ENCODE data around the gene TOX4. TPM values are rescaled to one million over a fixed set of nuclear protein-coding genes. Genes with fewer than 3 reads are reported as not detected.

TOX4 gene
- total RNA-seq, 2 experiments from 2014 or later = 82.1 to 85.6 TPM

- Mint-ChIP-seq H3K27me3 (peaks cover 11% of the 10 kb centered on the region), H3K9me3 (no peaks in the 10 kb centered on the region), H3K4me1 (peaks cover 10% of the 10 kb centered on the region), H3K4me3 (peak within 1 kb of the TSS; percentile 71), H3K36me3 (ENCODE audit: low read depth) (no peaks in the 10 kb centered on the region), H3K27ac (no peak within 1 kb of the TSS)
- POLR2A ChIA-PET = interaction anchor here (1.0 to 6.8 kb wide), 5 partner anchors 8 to 49 kb away, joined by 3 to 50 read pairs (median 5); partner anchors contain the start of genes METTL3 and TOX4
- CTCF ChIA-PET = interaction anchor here (0.6 to 1.2 kb wide), 3 partner anchors 27 to 50 kb away, joined by 4 to 7 read pairs (median 4); no protein-coding TSS in a partner anchor
- DNase-seq = peak; percentile 50
Observed at GRCh38 chr14:21525962-21526671, 49.1 kb downstream of the TOX4 start, which contains the start of gene SALL2. SALL2 (minus strand) TSS chr14:21526346; CDS start chr14:21526127, 219 bp downstream.

DNA sequence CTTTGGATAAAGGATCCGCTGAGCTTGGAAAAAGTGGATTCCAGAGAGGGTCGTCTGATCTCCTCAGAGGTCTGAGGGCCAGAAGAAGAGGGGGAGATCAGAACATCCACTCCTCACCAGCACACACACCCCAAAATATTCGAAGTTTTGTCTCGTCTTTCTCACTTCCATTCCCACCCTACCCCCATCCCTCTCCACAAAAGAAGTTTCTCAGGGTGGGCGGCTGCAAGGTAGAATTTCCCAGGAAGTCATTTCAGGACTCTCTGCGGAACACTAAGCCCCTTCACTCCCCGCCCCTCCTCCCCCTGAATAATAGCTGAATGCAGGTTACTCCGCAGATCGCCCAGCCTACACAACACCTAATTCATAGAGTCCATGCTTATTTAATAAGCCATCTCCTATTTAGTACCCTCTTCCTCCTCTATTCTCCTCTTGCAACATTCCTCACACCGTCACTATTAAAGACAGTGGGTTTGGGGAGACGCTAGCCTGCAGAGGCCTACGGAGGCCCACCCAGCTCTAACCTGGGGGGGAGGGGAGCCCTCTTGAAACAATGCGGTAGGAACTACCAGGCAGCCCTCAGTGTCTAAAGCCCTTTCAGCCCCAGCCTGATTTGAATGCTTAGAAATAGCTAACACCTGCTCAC lies 49.8 kb downstream of the TOX4 start:
- Mint-ChIP-seq H3K4me1 (peaks cover 10% of the 10 kb centered on the region), H3K36me3 (ENCODE audit: low read depth) (no peaks in the 10 kb centered on the region)
- POLR2A ChIA-PET = interaction anchor here (1.2 to 6.8 kb wide), 3 partner anchors 10 to 28 kb away, joined by 5 to 50 read pairs (median 5); partner anchors contain the start of gene METTL3

DNA sequence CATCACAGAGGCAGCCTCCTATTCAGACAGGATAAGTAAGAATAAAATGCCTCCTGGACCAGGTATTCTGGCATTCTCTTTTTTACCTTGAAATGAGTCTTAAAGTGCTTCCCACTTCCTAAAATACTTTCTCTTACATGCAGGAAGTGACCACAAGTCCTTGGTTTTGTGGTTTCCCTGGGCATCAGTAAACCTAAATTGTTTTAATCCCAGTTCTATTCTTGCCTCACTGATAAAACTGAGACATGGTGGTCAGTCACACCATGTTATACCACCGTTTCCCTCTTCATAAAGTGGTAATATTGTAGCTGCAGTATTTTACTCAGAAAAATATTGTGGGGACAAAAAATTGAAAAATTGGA lies 50.3 kb downstream of the TOX4 start:
- Mint-ChIP-seq H3K9me3 (no peaks in the 10 kb centered on the region), H3K36me3 (ENCODE audit: low read depth) (no peaks in the 10 kb centered on the region), H3K4me3 (peak overlapping the region; percentile 71), H3K27me3 (peaks cover 12% of the 10 kb centered on the region), H3K27ac (no peak overlapping the region), H3K4me1 (peaks cover 10% of the 10 kb centered on the region)
- CTCF ChIA-PET = interaction anchor here (0.8 kb wide), 1 partner anchor 70 kb away, joined by 3 read pairs; no protein-coding TSS in a partner anchor
- no peak for DNase-seq
- POLR2A ChIA-PET = interaction anchor here (1.3 to 6.8 kb wide), 2 partner anchors 10 to 15 kb away, joined by 5 to 50 read pairs; partner anchors contain the start of gene METTL3

More for the DNA sequence above, 49.8 kb downstream of the TOX4 start:
- Mint-ChIP-seq H3K27ac (no peak overlapping the region), H3K9me3 (no peaks in the 10 kb centered on the region), H3K4me3 (peak overlapping the region; percentile 71), H3K27me3 (peaks cover 10% of the 10 kb centered on the region)
- CTCF ChIA-PET = interaction anchor here (0.6 to 1.2 kb wide), 4 partner anchors 28 to 70 kb away, joined by 3 to 7 read pairs (median 4); no protein-coding TSS in a partner anchor
- no peak for DNase-seq

- no peak overlapping the region for H3K4me3 Mint-ChIP-seq
- DNase-seq = no peak
- H3K27ac Mint-ChIP-seq = no peak overlapping the region
- no peaks in the 10 kb centered on the region for H3K9me3 Mint-ChIP-seq
- H3K36me3 Mint-ChIP-seq (ENCODE audit: low read depth) = no peaks in the 10 kb centered on the region
- H3K27me3 Mint-ChIP-seq = peaks cover 16% of the 10 kb centered on the region
- peaks cover 10% of the 10 kb centered on the region for H3K4me1 Mint-ChIP-seq
- ChIA-PET CTCF (interaction anchor here (1.5 to 1.9 kb wide), 2 partner anchors 15 to 31 kb away, joined by 4 to 5 read pairs; no protein-coding TSS in a partner anchor), POLR2A (no interaction called here)
Observed at GRCh38 chr14:21528381-21529348, 51.7 kb downstream of the TOX4 start.

DNA sequence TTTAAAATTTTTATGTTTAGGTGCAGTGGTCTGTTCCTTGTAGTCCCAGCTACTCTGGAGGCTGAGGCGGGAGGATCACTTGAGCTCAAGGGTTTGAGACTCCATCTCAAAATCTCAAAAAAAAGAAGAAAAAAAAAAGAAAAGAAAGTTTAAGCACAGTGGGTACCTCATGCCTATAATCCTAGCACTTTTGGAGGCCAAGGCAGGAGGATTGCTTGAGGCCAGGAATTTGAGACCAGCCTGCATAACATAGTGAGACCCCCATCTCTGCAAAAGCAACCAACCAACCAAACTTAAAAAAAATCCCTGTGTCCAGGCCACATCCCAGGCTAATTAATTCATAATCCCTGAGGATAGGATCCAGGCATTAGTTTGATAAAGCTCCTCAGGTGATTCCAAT lies 52.5 kb downstream of the TOX4 start:
- CTCF ChIA-PET = interaction anchor here (1.9 kb wide), 1 partner anchor 30 kb away, joined by 5 read pairs; no protein-coding TSS in a partner anchor
- Mint-ChIP-seq H3K9me3 (no peaks in the 10 kb centered on the region), H3K27ac (no peak overlapping the region), H3K4me1 (peaks cover 10% of the 10 kb centered on the region), H3K4me3 (no peak overlapping the region), H3K36me3 (ENCODE audit: low read depth) (no peaks in the 10 kb centered on the region), H3K27me3 (peaks cover 21% of the 10 kb centered on the region)
- POLR2A ChIA-PET = no interaction called here
- DNase-seq = no peak

DNA sequence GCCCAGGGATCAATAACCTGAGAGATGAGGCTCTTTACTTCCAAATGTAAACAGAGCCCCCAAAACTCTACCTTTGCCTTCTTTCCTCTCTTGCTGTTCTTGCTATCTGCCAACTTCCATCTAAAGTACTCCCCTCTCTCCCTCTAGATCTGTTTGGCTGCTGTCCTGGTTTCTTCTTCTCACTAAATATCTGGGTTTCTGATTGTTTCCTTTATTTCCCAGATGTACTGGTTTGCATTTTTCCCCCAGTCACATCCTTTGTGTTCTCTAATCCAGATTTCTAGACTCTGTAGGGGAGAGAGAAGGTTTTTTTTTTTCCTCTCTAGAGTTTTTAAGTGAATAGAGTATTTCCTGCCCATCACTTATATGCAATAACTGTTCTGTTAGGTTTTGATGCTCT lies 56.3 kb downstream of the TOX4 start:
- H3K27ac Mint-ChIP-seq = no peak overlapping the region
- no peaks in the 10 kb centered on the region for H3K36me3 Mint-ChIP-seq (ENCODE audit: low read depth)
- H3K9me3 Mint-ChIP-seq = no peaks in the 10 kb centered on the region
- POLR2A ChIA-PET = no interaction called here
- peaks cover 44% of the 10 kb centered on the region for H3K27me3 Mint-ChIP-seq
- H3K4me3 Mint-ChIP-seq = no peak overlapping the region
- DNase-seq = no peak
- H3K4me1 Mint-ChIP-seq = peaks cover 3% of the 10 kb centered on the region
- CTCF ChIA-PET = interaction anchor here (1.2 kb wide), 1 partner anchor 57 kb away, joined by 3 read pairs; the partner anchor contains the start of genes RAB2B and TOX4

DNA sequence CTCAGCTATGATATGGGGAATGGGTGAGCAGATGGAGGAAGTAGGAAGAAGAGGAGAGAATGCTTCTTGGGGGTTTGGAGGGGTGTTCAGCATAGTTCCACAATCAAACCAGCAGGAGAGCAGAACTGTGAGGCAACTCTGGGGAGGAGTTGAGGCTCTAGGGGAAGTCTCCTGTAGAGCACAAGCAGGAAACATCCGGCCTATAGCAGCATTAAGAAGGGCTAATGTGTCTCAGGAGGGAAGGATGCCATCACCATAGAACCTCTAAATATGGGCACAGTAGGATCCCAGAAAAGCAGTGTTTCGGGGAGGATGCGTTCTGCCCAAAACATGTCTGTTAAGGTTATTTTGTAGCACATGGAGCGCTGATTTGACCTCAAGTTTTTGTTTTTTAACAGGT lies 57.6 kb downstream of the TOX4 start:
- DNase-seq = no peak
- Mint-ChIP-seq H3K27me3 (peaks cover 51% of the 10 kb centered on the region), H3K36me3 (ENCODE audit: low read depth) (no peaks in the 10 kb centered on the region), H3K9me3 (no peaks in the 10 kb centered on the region), H3K4me1 (peaks cover 3% of the 10 kb centered on the region), H3K27ac (no peak overlapping the region), H3K4me3 (no peak overlapping the region)
- ChIA-PET CTCF (interaction anchor here (1.2 to 1.3 kb wide), 2 partner anchors 36 to 58 kb away, joined by 3 read pairs; partner anchors contain the start of genes RAB2B and TOX4), POLR2A (interaction anchor here (1.0 kb wide), 1 partner anchor 9 kb away, joined by 3 read pairs; the partner anchor contains the start of gene SALL2)

DNA sequence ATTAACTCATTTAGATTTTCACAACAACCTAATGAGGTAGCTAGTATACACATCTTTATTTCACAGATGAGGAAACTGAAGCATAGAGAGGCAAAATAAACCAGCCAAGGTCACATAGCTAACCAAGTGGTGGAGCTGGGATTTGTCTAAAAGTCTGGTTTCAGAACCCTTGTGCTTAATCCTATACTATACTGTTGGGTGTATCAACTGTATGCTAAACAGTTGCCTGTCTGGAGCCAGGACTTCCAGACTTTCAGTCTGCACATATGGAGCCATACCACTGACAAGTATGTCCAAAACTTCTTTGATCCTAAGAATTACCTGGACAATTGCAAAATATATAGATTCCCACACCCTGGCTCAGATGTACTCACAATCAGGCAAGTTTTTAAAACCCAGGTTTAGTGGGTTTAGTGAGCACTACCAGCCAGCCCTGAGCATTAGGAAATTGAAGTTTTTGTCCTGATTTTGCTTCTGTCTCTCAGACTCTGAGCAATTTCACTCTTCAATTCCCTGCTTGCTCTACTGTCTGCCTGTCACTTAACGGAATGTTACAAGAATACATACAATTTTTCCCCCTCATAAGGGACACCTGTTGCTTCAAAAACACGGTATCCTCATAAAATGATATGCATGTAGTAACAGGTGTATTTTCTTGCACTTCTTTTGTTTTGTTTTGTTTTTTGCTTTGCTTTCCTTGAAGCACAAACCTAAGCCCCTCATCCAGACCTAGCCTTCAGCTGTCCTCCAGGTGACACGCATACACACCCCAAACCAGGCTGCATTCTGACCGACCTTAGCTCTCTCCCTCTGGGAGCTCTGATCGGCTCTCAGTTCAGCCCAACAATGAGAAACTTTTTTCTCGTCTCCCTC lies 58.8 kb downstream of the TOX4 start:
- Mint-ChIP-seq H3K36me3 (ENCODE audit: low read depth) (no peaks in the 10 kb centered on the region), H3K27me3 (peaks cover 48% of the 10 kb centered on the region), H3K9me3 (no peaks in the 10 kb centered on the region), H3K27ac (no peak overlapping the region), H3K4me1 (peaks cover 3% of the 10 kb centered on the region), H3K4me3 (no peak overlapping the region)
- DNase-seq = no peak
- ChIA-PET CTCF (interaction anchor here (1.3 kb wide), 1 partner anchor 37 kb away, joined by 3 read pairs; no protein-coding TSS in a partner anchor), POLR2A (no interaction called here)

- Mint-ChIP-seq H3K27me3 (peaks cover 48% of the 10 kb centered on the region), H3K36me3 (ENCODE audit: low read depth) (no peaks in the 10 kb centered on the region), H3K4me3 (no peak overlapping the region), H3K4me1 (peaks cover 3% of the 10 kb centered on the region), H3K27ac (no peak overlapping the region), H3K9me3 (no peaks in the 10 kb centered on the region)
- ChIA-PET CTCF (no interaction called here), POLR2A (no interaction called here)
- no peak for DNase-seq
Observed at GRCh38 chr14:21536418-21537089, 59.6 kb downstream of the TOX4 start.

DNA sequence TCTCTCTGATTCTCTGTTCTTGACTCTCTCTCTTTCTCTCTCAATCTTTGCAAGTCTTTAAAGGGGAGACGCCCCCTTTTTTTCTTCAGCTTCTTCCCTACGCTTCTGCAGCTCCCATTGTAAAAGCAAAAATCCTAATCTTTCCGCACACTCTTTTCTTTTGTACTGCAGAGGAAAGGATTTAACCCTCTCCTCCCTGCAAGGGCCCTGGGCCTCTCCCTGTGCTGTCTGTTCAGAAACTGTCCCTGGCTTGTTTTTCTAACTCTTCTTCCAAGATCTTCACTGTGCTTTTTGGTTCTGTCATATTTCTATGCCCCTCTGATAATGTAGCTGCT lies 60.1 kb downstream of the TOX4 start:
- no peaks in the 10 kb centered on the region for H3K36me3 Mint-ChIP-seq (ENCODE audit: low read depth)
- ChIA-PET POLR2A (no interaction called here), CTCF (no interaction called here)
- H3K27ac Mint-ChIP-seq = no peak overlapping the region
- peaks cover 46% of the 10 kb centered on the region for H3K27me3 Mint-ChIP-seq
- no peak for DNase-seq
- H3K4me3 Mint-ChIP-seq = no peak overlapping the region
- no peaks in the 10 kb centered on the region for H3K9me3 Mint-ChIP-seq
- H3K4me1 Mint-ChIP-seq = peaks cover 3% of the 10 kb centered on the region

DNA sequence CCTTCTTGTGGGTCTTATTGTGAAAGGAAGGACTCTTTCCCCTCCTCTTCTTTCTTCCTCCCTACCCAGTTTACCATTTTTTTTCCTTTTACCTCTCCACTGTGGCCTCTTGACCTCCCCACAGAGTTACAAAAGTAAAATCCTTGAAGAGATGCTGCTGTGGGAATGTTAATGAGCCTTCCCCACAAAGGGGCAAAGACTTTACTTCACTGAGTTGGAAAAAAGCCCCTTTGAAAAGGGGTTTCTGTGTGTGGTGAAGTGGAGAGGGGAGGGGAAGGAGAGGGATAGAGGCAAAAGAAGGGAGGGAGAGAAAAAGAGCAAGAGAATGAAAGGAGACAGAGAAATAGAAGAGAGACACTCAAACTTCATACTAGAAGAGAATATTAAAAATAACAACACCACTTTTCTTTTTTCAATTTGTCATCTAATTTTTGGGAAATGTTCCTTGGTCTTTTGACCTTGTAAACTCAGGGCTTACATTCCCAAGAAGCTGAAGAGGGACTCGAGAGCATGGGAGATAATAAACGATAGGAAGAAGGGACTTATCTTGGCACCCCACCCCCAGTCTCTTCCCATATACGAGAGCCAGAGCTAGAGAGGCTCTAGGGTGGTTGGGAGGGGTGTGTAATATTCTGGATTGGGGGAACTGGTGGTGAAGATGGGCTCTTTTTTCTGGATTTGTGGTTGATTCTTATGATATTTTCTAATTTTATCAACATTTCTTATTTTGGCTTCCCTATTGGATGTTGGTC lies 62.4 kb downstream of the TOX4 start:
- H3K27ac Mint-ChIP-seq = no peak overlapping the region
- H3K27me3 Mint-ChIP-seq = peaks cover 45% of the 10 kb centered on the region
- peaks cover 3% of the 10 kb centered on the region for H3K4me1 Mint-ChIP-seq
- ChIA-PET POLR2A (no interaction called here), CTCF (no interaction called here)
- H3K36me3 Mint-ChIP-seq (ENCODE audit: low read depth) = no peaks in the 10 kb centered on the region
- DNase-seq = no peak
- no peak overlapping the region for H3K4me3 Mint-ChIP-seq
- H3K9me3 Mint-ChIP-seq = no peaks in the 10 kb centered on the region
